NCI-H446 treated with DMSO at 0.1 percent for 48 hours (cell line): ENCODE data around the gene PRSS53.

Experiments used
- DNase-seq: peaks from one replicate; lab custom pipeline; 2025; lab: John Stamatoyannopoulos, UW

PRSS53 gene

DNA sequence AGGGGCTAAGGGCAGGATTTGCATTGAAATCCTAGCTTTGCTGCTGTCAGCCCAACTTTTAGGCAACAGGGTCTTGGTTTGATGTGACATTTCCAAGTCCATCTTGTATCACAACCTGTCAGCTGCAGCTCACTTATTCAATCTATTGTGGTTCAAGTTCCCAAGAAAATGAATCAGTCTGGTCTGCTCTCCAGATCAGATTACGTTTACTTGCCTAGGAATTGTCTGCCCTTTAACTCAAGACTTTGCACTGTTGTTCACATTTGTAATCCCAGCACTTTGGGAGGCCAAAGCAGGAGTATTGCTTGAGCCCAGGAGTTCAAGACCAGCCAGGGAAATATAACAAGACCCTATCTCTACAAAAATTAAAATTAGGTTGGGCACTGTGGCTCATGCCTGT is 45.4 kb downstream of the PRSS53 start:
- no peak for DNase-seq

DNA sequence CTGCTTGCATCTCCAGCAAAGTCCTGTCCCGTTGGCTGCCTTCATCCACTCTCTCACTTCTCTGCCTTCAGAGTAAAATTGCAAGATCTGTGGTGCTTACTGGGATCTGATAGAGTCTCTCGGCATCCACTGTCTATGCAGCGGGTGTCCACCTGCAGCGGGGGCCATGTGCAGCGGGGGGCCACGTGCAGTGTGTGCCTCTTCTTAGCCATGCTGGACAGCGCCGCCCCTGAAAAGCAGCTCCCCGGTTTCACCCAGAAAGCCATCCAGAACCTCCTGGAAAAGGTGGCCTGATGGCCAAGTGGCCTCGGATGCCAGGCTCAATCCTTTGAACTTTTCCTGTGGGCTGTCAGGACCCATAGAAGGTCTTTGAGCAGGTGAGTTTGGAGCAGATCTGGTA is 45.9 kb downstream of the PRSS53 start:
- DNase-seq: no peak

DNA sequence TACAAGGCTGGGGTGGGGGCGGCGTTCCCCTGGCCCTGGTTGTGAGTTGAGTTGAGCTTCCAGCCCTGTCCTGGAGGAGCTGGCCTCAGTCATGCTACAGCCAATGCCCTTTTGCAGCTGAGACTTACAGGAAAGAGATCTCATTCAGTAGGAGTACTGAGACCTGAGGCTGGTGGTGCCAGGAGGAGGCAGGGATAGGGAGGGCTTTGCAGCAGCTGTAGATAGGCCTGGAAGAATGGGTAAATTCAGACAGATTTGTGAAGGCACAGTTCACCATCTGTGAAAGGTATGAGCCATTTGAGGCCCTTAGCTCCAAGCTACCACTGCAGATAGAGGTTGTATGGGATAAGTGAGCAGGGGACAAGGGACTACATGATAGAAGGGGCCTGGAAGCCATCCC is 49.8 kb downstream of the PRSS53 start:
- DNase-seq: no peak

DNA sequence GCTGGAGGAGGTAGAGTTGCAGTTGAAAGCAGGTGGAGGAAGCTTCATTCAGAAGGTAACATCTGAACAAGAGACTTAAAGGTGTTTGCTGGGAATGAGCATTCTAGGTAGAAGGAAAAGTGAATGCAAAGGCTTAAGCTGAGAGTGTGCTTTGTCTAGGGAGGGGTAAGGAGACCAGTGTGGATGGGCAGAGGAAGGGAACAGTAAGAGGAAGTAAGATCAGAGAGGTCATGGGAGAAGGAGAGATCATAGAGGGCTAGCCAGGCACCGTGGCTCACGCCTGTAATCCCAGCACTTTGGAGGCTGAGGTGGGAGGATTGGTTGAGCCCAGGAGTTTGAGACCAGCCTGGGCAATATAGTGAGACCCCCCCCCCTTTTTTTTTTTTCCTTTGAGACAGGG is 52.1 kb downstream of the PRSS53 start:
- DNase-seq: no peak

DNA sequence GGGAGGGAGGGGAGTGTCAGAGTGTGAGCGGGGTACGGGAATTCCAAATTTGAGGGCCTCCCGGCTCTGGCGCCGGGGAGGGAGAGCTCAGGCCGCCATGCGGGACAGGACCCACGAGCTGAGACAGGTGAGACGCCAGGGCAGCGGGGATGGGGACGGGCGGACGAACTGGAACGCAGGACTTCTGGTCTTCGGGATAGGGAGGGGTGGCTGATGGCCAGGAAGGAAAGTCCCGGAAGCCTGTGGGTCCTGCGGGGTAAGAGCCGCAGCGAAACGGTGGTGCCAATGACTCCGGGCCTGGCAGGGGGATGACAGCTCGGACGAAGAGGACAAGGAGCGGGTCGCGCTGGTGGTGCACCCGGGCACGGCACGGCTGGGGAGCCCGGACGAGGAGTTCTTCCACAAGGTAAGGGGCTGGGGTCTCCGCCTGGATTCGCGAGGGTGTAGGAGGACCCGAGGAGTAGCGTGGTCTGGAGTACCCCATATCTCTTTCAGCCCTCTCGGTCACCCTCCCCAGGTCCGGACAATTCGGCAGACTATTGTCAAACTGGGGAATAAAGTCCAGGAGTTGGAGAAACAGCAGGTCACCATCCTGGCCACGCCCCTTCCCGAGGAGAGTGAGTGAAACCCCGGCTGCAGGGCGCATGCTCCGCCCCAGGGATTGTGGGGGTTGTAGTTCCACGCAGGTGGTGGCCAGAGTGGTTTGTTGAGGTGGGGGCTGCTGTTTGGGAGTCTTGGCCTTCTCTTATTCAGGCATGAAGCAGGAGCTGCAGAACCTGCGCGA is 54.8 kb downstream of the PRSS53 start:
- DNase-seq: peak; percentile 35
